Fibroblast of mammary gland (primary cell): ENCODE data around the gene F2R.
"Not testable (repeated sequence)": the region's sequence is repeated elsewhere in the genome, so short reads cannot be mapped to it uniquely, and the experiment has no call there.

Source experiments
- DNase-seq: peaks from one replicate; pipeline ENCODE4 v3.0.0-alpha.2; 2010; ENCODE audit warnings: low read depth
- H3K4me3 ChIP-seq: 2 replicates; pipeline ENCODE4 v1.5.1; 2011; ENCODE audit warnings: low read depth, mild to moderate bottlenecking, low read length, moderate library complexity; ENCODE audit not compliant: control insufficient read depth
- TF ChIP-seq, protein P1 (sequence below): conservative IDR thresholded peaks from 2 replicates; pipeline ENCODE4 v1.5.1; 2011; ENCODE audit warnings: low read depth, low read length, inconsistent platforms; ENCODE audit not compliant: control insufficient read depth, insufficient read depth

The F2R gene

DNA sequence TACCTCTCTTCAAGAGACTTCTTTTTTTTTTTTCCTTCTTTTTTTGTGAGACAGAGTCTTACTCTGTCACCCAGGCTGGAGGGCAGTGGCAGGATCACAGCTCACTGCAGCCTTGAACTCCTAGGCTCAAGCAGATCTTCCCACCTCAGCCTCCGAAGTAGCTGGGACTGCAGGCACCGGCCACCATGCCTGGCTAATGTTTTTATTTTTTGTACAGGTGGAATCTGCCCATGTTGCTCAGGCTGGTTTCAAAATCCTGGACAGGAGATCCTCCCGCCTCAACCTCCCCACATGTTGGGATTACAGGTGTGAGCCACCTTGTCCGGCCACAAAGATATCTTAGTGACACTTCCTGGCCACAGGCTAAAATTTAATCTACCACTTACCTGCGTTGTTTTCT, 60.0 kb downstream of the F2R start:
- DNase-seq = no peak
- TF ChIP-seq, protein P1, sequence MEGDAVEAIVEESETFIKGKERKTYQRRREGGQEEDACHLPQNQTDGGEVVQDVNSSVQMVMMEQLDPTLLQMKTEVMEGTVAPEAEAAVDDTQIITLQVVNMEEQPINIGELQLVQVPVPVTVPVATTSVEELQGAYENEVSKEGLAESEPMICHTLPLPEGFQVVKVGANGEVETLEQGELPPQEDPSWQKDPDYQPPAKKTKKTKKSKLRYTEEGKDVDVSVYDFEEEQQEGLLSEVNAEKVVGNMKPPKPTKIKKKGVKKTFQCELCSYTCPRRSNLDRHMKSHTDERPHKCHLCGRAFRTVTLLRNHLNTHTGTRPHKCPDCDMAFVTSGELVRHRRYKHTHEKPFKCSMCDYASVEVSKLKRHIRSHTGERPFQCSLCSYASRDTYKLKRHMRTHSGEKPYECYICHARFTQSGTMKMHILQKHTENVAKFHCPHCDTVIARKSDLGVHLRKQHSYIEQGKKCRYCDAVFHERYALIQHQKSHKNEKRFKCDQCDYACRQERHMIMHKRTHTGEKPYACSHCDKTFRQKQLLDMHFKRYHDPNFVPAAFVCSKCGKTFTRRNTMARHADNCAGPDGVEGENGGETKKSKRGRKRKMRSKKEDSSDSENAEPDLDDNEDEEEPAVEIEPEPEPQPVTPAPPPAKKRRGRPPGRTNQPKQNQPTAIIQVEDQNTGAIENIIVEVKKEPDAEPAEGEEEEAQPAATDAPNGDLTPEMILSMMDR = no peak
- no peak overlapping the region for H3K4me3 ChIP-seq

DNA sequence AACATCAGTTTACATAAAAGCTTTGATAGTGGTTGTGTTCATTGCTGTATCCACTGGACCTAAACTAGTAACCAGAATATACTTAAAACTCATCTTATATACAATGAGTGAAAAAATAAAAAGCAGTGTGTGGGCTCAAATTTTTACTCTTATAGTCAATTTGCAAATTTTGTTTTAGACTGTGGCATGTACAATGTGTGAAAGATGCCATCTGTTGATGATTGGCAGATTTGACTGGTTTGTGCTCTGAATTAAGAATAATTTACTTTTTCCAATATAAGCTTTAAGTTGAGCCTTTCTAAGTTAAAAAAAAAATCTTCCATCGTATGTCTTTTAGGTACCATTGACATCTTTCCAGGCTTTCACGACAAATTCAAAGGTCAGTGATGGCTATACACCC, 60.5 kb downstream of the F2R start:
- no peak for DNase-seq
- H3K4me3 ChIP-seq = no peak overlapping the region
- TF ChIP-seq, protein P1 = no peak

DNA sequence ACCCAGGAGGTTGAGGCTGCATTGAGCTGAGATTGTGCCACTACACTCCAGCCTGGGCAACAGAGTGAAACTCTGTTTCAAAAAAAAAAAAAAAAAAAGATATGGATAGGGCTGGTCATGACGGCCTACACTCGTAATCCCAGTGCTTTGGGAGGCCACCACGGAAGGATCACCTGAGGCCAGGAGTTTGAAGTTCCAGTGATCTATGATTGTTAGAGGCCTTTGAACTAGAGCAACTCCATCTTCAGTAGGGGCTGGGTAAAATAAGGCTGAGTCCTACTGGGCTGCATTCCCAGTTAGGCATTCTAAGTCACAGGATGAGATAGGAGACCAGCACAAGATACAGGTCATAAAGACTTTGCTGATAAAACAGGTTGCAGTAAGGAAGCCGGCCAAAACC, 64.7 kb downstream of the F2R start:
- not testable (repeated sequence) for DNase-seq, H3K4me3 ChIP-seq

DNA sequence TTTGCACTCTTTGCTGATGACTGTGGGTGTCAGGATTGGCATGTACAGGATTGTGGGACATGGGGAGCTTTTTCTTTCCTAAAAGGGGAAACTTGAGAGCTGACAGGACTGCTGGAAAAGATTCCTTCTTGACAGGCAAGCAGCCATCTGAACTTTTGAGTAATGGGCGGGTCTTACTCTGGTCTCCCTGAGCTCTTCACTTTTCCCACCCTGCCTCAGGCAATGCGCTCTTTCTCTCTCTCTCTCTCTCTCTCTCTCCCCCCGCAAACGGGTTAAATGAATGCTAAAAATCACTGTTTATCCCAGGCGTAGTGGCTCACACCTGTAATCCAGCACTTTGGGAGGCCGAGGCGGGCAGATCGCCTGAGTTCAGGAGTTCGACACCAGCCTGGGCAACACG, 65.8 kb downstream of the F2R start:
- no peak overlapping the region for H3K4me3 ChIP-seq
- TF ChIP-seq, protein P1 = no peak
- DNase-seq = no peak

DNA sequence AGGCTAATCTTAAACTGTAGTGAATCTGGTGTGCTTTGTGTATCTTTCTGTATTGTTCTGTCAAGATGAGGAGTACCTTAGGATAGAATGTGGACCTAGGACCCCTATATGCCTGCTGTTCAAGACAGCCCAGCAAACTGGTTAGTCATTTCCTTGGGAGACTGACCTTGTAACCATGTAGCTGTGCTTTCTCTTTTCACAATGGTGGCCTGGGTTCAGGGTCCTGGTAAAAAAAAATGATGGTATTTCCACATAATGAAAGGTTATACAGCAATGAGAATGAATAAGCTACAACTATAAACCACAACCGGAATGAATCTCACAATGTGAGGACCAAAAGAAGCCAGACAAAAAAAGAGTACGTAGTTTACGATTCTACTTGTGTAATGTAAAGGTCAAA, 66.5 kb downstream of the F2R start:
- peak; percentile 22 for DNase-seq
- TF ChIP-seq, protein P1 = no peak
- no peak overlapping the region for H3K4me3 ChIP-seq
